ENCODE results near the gene THAP5.

DNA sequence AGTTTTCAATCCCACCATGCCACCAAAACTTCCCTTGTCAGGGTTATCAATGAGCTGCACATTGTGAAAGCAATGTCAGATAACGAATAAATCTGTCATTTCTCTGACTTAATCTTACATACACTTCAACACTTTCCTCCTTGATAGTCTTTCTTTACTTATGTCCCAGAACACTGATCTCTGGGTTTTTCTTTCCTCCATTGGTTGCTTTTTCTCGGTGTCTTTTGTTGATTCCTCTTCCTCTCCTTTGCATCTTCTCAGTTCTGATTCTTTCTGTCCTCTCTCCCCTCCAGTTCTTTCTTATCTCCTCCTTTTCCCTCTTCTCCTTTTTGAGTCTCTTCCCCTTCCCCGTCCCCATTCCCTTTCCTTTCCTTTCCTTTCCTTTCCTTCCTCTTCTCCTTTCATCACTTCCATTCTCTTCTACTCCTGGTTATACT lies 16.8 kb upstream of the THAP5 start:
- TF ChIP-seq, protein P1, sequence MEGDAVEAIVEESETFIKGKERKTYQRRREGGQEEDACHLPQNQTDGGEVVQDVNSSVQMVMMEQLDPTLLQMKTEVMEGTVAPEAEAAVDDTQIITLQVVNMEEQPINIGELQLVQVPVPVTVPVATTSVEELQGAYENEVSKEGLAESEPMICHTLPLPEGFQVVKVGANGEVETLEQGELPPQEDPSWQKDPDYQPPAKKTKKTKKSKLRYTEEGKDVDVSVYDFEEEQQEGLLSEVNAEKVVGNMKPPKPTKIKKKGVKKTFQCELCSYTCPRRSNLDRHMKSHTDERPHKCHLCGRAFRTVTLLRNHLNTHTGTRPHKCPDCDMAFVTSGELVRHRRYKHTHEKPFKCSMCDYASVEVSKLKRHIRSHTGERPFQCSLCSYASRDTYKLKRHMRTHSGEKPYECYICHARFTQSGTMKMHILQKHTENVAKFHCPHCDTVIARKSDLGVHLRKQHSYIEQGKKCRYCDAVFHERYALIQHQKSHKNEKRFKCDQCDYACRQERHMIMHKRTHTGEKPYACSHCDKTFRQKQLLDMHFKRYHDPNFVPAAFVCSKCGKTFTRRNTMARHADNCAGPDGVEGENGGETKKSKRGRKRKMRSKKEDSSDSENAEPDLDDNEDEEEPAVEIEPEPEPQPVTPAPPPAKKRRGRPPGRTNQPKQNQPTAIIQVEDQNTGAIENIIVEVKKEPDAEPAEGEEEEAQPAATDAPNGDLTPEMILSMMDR (conservative IDR thresholded peaks at IDR 0.05), result no peak
- no peak for TF ChIP-seq EZH2 (IDR thresholded peaks at IDR 0.05; ENCODE audit: low read depth)
